HepG2 (cell line): ENCODE results near the gene ZFPM1. TPM values are rescaled to one million over a fixed set of nuclear protein-coding genes. Genes with fewer than 3 reads are reported as not detected.

Source experiments
- ATAC-seq: fragments of 200-7000 bp; cut with Tn5 transposase; 3 replicates; pipeline ENCODE4 v1.9.1; 2020; ENCODE audit warnings: mild to moderate bottlenecking, moderate library complexity
- BruUV-seq: library from RNA; stranded (reverse); fragments of 400-500 nt; replicated peaks from 2 replicates; lab custom pipeline; 2021; lab: Mats Ljungman, UMichigan
- CTCF ChIA-PET: fragments of 300-600 bp; formaldehyde crosslinking; extraction: SDS; loops from one replicate; lab custom pipeline; 2021; ENCODE audit warnings: low total read pairs, inconsistent platforms, low intra/inter-chr PET ratio; lab: Yijun Ruan, JAX
- POLR2A ChIA-PET: fragments of 350-600 bp; sonication (Branson Sonifier 250); formaldehyde crosslinking; loops from one replicate; lab custom pipeline; 2020; ENCODE audit warnings: antibody characterized with exemption, inconsistent platforms; lab: Yijun Ruan, JAX
- DNase-seq: peaks from one replicate; pipeline ENCODE4 v3.0.0-alpha.2; 2015; ENCODE audit warnings: low spot score
- FAIRE-seq: peaks from 3 replicates; lab custom pipeline; 2011; peaks lifted over from hg19 to GRCh38; lab: Jason Lieb, UNC
- H2AFZ ChIP-seq: one replicate; pipeline ENCODE4 v1.6.1; 2011; ENCODE audit warnings: low read length, inconsistent platforms
- H3K27ac ChIP-seq: fragments of 300-600 bp; 3 replicates; pipeline ENCODE4 v1.8.0; 2011; ENCODE audit warnings: mixed run types, mild to moderate bottlenecking, mixed read lengths, low read length, inconsistent platforms; ENCODE audit not compliant: insufficient read depth; ENCODE audit errors: extremely low read length
- H3K27me3 ChIP-seq, 2 experiments: fragments of 200-600 bp in 1 of 2; 2 replicates in 1 of 2; 3 replicates in 1 of 2; pipeline versions ENCODE4 v1.6.0 to v1.8.0; 2011; ENCODE audit warnings: low read length in 2 of 2, mild to moderate bottlenecking in 2 of 2, moderate library complexity in 2 of 2, inconsistent platforms in 1 of 2; ENCODE audit not compliant: insufficient read depth in 2 of 2, control insufficient read depth in 1 of 2
- H3K36me3 ChIP-seq, 2 experiments: fragments of 200-600 bp in 1 of 2; replicated peaks in 1 of 2; 2 replicates in 1 of 2; 3 replicates in 1 of 2; pipeline versions ENCODE4 v1.5.1 to v1.8.0; 2011; ENCODE audit warnings: low read length in 2 of 2, inconsistent platforms in 1 of 2; ENCODE audit not compliant: insufficient read depth in 2 of 2, control insufficient read depth in 1 of 2
- H3K4me1 ChIP-seq: 2 replicates; pipeline ENCODE4 v1.5.1; 2012; ENCODE audit warnings: low read length, inconsistent platforms; ENCODE audit not compliant: insufficient read depth
- H3K4me2 ChIP-seq: 2 replicates; pipeline ENCODE4 v1.6.0; 2011; ENCODE audit warnings: low read depth, low read length, inconsistent platforms
- H3K4me3 ChIP-seq, 3 experiments: fragments of 200-600 bp in 1 of 3; sonication (generic), shearing (Covaris generic) in 1 of 3; replicated peaks in 1 of 3; 2 replicates each; pipeline ENCODE4 v1.5.1; 2011 to 2016; ENCODE audit warnings: low read length in 3 of 3, inconsistent platforms in 2 of 3, low read depth in 2 of 3, mild to moderate bottlenecking in 2 of 3, control low read depth in 1 of 3, mixed read lengths in 1 of 3; ENCODE audit not compliant: insufficient read depth in 1 of 3
- H3K79me2 ChIP-seq: one replicate; pipeline ENCODE4 v1.6.1; 2011; ENCODE audit warnings: low read length, inconsistent platforms; ENCODE audit not compliant: insufficient read depth
- H3K9ac ChIP-seq: 2 replicates; pipeline ENCODE4 v1.6.0; 2011; ENCODE audit warnings: mild to moderate bottlenecking, low read depth, low read length, inconsistent platforms; ENCODE audit not compliant: insufficient read depth
- H3K9me3 ChIP-seq: 2 replicates; pipeline ENCODE4 v1.5.1; 2012; ENCODE audit warnings: mild to moderate bottlenecking, low read length
- H4K20me1 ChIP-seq: 2 replicates; pipeline ENCODE4 v1.6.0; 2011; ENCODE audit warnings: inconsistent platforms, mild to moderate bottlenecking, low read length, moderate library complexity; ENCODE audit not compliant: insufficient read depth
- FOXJ3 ChIP-seq: sonication (generic); formaldehyde crosslinking; IDR thresholded peaks from 2 replicates; pipeline ENCODE4 v1.4.0; 2020; ENCODE audit warnings: missing genetic modification reagents, mild to moderate bottlenecking, borderline replicate concordance
- GABPA ChIP-seq, 2 experiments: IDR thresholded peaks; 2 replicates each; pipeline ENCODE4 v1.6.1; 2011 to 2016; ENCODE audit warnings: low read depth in 2 of 2, low read length in 1 of 2, missing biosample characterization in 1 of 2, missing genetic modification characterization in 1 of 2
- HMGA1 ChIP-seq: sonication (generic); formaldehyde crosslinking; conservative IDR thresholded peaks from 2 replicates; pipeline ENCODE4 v1.4.0; 2020; ENCODE audit warnings: missing genetic modification reagents
- HOXA7 ChIP-seq: sonication (generic); formaldehyde crosslinking; IDR thresholded peaks from 2 replicates; pipeline ENCODE4 v1.8.1; 2022; ENCODE audit warnings: mild to moderate bottlenecking, missing genetic modification reagents, moderate library complexity
- KAT7 ChIP-seq: IDR thresholded peaks from 2 replicates; pipeline ENCODE4 v1.6.1; 2018; ENCODE audit warnings: borderline replicate concordance, missing compliant biosample characterization
- MXD3 ChIP-seq: IDR thresholded peaks from 2 replicates; pipeline ENCODE4 v1.6.1; 2016; ENCODE audit warnings: mild to moderate bottlenecking, missing biosample characterization, missing genetic modification reagents
- NR2F6 ChIP-seq, 2 experiments: IDR thresholded peaks; 2 replicates each; pipeline ENCODE4 v1.6.1; 2016; ENCODE audit warnings: antibody characterized with exemption in 1 of 2, mild to moderate bottlenecking in 1 of 2
- POLR2G ChIP-seq: fragments of 200-400 bp; formaldehyde crosslinking; IDR thresholded peaks from 2 replicates; pipeline ENCODE4 v1.6.1; 2018; ENCODE audit warnings: mild to moderate bottlenecking, low read depth, low read length, moderate library complexity
- SMAD1 ChIP-seq: sonication (generic); formaldehyde crosslinking; IDR thresholded peaks from 2 replicates; pipeline ENCODE4 v1.4.0; 2020; ENCODE audit warnings: missing genetic modification reagents, low read depth, mild to moderate bottlenecking, borderline replicate concordance
- SMC3 ChIP-seq: IDR thresholded peaks from 2 replicates; pipeline ENCODE4 v1.6.1; 2011; ENCODE audit warnings: low read length, improper control_type of control experiment
- STAG1 ChIP-seq: sonication (generic); formaldehyde crosslinking; IDR thresholded peaks from 2 replicates; pipeline ENCODE4 v1.4.0; 2020; ENCODE audit warnings: missing genetic modification reagents
- WGBS: methylation state at CpG from one replicate; pipeline ENCODE4 v1.1.6; 2017; ENCODE audit warnings: low lambda C conversion rate; 5-methylcytosine and 5-hydroxymethylcytosine counted together
- in situ Hi-C: cut with HindIII; loops from 2 replicates; pipeline ENCODE4 v1.10.0; 2017; ENCODE audit warnings: low pct_unique_long_range_greater_than_20kb; ENCODE audit not compliant: extremely low pct_ligation_motif_present
- intact Hi-C: fragments of 100-400 bp; cut with micrococcal nuclease; formaldehyde crosslinking; loops from one replicate; pipeline ENCODE4 v1.10.0; 2022; ENCODE audit not compliant: unreplicated experiment
- polyA plus RNA-seq, 8 experiments: library from polyadenylated mRNA; depleted of rRNA in 3 of 8; stranded (reverse) in 7 of 8; unstranded in 1 of 8; fragments of >200 nt; fragmentation: Illumina TruSeq in 4 of 8; extraction: Trizol in 4 of 8; gene quantifications; 2 replicates each; pipeline versions ENCODE4 v1.2.1 to v1.2.3, GENCODE V29; 2011 to 2016; ENCODE audit warnings: low read depth in 4 of 8, missing spikeins in 1 of 8, mixed read lengths in 1 of 8; ENCODE audit not compliant: insufficient read depth in 1 of 8
- total RNA-seq, 5 experiments: library from RNA; depleted of rRNA; stranded (reverse); fragments of >200 nt; fragmentation: Illumina TruSeq; extraction: Trizol; gene quantifications; 2 replicates each; pipeline ENCODE4 v1.2.3, GENCODE V29; 2016; ENCODE audit warnings: low read depth in 1 of 5
- TF ChIP-seq, protein P1 (sequence below): sonication (generic); formaldehyde crosslinking; IDR thresholded peaks from 2 replicates; pipeline ENCODE4 v1.5.0; 2020; ENCODE audit warnings: mild to moderate bottlenecking, missing genetic modification reagents, moderate library complexity
- TF ChIP-seq, protein P2 (sequence below): sonication (generic); formaldehyde crosslinking; IDR thresholded peaks from 2 replicates; pipeline ENCODE4 v1.5.0; 2020; ENCODE audit warnings: missing genetic modification reagents
- TF ChIP-seq, protein P3 (sequence below): sonication (generic); formaldehyde crosslinking; IDR thresholded peaks from 2 replicates; pipeline ENCODE4 v1.5.0; 2020; ENCODE audit warnings: mild to moderate bottlenecking, missing genetic modification reagents, borderline replicate concordance

The ZFPM1 gene
- total and polyA plus RNA-seq, 2 of the 13 experiments (the other 11 are each of a cell fraction or from before 2014, with no cell fraction given): 1.3 to 3.8 TPM

- TF ChIP-seq, protein P1, sequence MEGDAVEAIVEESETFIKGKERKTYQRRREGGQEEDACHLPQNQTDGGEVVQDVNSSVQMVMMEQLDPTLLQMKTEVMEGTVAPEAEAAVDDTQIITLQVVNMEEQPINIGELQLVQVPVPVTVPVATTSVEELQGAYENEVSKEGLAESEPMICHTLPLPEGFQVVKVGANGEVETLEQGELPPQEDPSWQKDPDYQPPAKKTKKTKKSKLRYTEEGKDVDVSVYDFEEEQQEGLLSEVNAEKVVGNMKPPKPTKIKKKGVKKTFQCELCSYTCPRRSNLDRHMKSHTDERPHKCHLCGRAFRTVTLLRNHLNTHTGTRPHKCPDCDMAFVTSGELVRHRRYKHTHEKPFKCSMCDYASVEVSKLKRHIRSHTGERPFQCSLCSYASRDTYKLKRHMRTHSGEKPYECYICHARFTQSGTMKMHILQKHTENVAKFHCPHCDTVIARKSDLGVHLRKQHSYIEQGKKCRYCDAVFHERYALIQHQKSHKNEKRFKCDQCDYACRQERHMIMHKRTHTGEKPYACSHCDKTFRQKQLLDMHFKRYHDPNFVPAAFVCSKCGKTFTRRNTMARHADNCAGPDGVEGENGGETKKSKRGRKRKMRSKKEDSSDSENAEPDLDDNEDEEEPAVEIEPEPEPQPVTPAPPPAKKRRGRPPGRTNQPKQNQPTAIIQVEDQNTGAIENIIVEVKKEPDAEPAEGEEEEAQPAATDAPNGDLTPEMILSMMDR (CRISPR knock-in tag): peak; percentile 47
- TF ChIP-seq, protein P2, sequence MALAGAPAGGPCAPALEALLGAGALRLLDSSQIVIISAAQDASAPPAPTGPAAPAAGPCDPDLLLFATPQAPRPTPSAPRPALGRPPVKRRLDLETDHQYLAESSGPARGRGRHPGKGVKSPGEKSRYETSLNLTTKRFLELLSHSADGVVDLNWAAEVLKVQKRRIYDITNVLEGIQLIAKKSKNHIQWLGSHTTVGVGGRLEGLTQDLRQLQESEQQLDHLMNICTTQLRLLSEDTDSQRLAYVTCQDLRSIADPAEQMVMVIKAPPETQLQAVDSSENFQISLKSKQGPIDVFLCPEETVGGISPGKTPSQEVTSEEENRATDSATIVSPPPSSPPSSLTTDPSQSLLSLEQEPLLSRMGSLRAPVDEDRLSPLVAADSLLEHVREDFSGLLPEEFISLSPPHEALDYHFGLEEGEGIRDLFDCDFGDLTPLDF (CRISPR knock-in tag): no peak
- TF ChIP-seq POLR2G (no peak), GABPA (IDR thresholded peaks at IDR 0.05; ENCODE audit: low read depth, low read length) (no peak), GABPA (CRISPR knock-in tag; IDR thresholded peaks at IDR 0.05; ENCODE audit: low read depth) (no peak), HMGA1 (CRISPR knock-in tag) (no peak), KAT7 (CRISPR knock-in tag) (no peak), SMC3 (no peak), STAG1 (CRISPR knock-in tag) (peak; percentile 40; the same call in 1 of the 2 replicates), HOXA7 (no peak)
These were observed 46.7 kb upstream of the ZFPM1 start (continued) for GRCh38 chr16:88406096-88407041.

- Histone ChIP-seq H3K9ac (no peak overlapping the region), H3K27ac (no peak overlapping the region), H3K27me3 (peaks cover 15 to 65% of the 10 kb centered on the region in 2 experiments), H3K4me1 (no peaks in the 10 kb centered on the region), H3K79me2 (no peaks in the 10 kb centered on the region), H3K4me2 (no peak overlapping the region), H3K9me3 (no peaks in the 10 kb centered on the region), H3K4me3 (no peak overlapping the region), H4K20me1 (no peaks in the 10 kb centered on the region; the same call in 1 of the 2 replicates), H3K36me3 (no peaks in the 10 kb centered on the region), H2AFZ (no peak overlapping the region)
- FAIRE-seq (no peak), ATAC-seq (peak; percentile 10), DNase-seq (no peak)
- POLR2A ChIA-PET: no interaction called here
- WGBS: 44% methylated on average over 9 of the region's 20 CpGs
- CTCF ChIA-PET: no interaction called here
- TF ChIP-seq SMAD1 (no peak), FOXJ3 (CRISPR knock-in tag) (no peak), MXD3 (CRISPR knock-in tag) (0 out of 2 replicates have a peak, but pooled peaks have one; percentile 30), NR2F6 (IDR thresholded peaks at IDR 0.05) (no peak), NR2F6 (CRISPR knock-in tag; IDR thresholded peaks at IDR 0.05) (no peak)
- TF ChIP-seq, protein P3, sequence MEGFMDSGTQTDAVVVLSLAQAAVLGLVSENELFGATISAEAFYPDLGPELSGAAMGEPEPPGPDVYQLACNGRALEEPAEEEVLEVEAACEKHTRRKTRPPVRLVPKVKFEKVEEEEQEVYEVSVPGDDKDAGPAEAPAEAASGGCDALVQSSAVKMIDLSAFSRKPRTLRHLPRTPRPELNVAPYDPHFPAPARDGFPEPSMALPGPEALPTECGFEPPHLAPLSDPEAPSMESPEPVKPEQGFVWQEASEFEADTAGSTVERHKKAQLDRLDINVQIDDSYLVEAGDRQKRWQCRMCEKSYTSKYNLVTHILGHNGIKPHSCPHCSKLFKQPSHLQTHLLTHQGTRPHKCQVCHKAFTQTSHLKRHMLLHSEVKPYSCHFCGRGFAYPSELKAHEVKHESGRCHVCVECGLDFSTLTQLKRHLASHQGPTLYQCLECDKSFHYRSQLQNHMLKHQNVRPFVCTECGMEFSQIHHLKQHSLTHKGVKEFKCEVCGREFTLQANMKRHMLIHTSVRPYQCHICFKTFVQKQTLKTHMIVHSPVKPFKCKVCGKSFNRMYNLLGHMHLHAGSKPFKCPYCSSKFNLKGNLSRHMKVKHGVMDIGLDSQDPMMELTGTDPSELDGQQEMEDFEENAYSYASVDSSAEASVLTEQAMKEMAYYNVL: no peak
- intact Hi-C loops (no loop called here), in situ Hi-C loops (no loop called here)
- no TSS peak for BruUV-seq
These were observed 46.0 kb upstream of the ZFPM1 start for GRCh38 chr16:88407042-88407420.
